ENCODE results near the gene NTM.
"Not testable (repeated sequence)": the region's sequence is repeated elsewhere in the genome, so short reads cannot be mapped to it uniquely, and the experiment has no call there.

Gene NTM

GRCh38 chr11:131370090-131370751, at the start of gene NTM:
Gene NTM, plus strand, starts transcription at chr11:131370615.
- no peak for DNase-seq (ENCODE audit: extremely low spot score, insufficient read length, low read depth)

DNA sequence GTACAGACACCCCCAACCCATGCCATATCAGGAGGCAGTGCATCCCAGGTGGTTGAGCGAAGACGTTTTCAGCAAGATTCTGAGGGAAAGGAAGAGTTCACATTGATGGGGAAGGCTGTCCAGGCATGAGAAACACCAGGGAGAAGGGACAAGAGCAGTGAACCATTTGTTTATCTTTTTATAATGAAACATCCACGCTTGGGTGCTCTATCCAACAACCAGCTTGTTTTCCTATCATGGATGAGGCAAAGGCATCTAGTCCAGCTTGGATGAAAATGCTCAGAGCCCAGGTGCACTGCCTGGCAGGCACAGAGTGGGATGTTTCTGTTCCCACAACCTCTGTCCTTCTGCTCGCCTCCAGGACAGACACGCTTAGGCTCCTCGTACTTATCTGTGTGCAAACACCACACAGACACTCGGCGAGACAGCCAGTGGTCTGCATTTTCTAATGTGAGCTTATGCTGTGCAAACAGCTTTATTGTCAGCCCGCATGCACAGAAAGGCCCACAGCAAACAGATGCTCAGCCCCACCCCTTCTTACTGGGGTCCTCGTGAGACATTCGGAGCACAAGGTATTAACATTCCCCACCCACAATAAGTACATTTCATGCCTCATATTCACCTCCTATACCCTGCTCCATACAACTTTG, 45.4 kb upstream of the NTM start:
- no peak for DNase-seq (ENCODE audit: extremely low spot score, insufficient read length, low read depth)
- no peak for FAIRE-seq

More at GRCh38 chr11:131370090-131370751, at the start of gene NTM:
- FAIRE-seq = no peak

GRCh38 chr11:131326829-131327228, 43.6 kb upstream of the NTM start:
- no peak for DNase-seq (ENCODE audit: extremely low spot score, insufficient read length, low read depth)
- FAIRE-seq = no peak

- no peak for DNase-seq (ENCODE audit: extremely low spot score, insufficient read length, low read depth)
- FAIRE-seq = no peak
Observed at GRCh38 chr11:131327421-131327820, 43.0 kb upstream of the NTM start.

- no peak for FAIRE-seq
- no peak for DNase-seq (ENCODE audit: extremely low spot score, insufficient read length, low read depth)
Observed at GRCh38 chr11:131328843-131329242, 41.6 kb upstream of the NTM start.

GRCh38 chr11:131331010-131331409, 39.4 kb upstream of the NTM start:
- no peak for DNase-seq (ENCODE audit: extremely low spot score, insufficient read length, low read depth)
- no peak for FAIRE-seq

DNA sequence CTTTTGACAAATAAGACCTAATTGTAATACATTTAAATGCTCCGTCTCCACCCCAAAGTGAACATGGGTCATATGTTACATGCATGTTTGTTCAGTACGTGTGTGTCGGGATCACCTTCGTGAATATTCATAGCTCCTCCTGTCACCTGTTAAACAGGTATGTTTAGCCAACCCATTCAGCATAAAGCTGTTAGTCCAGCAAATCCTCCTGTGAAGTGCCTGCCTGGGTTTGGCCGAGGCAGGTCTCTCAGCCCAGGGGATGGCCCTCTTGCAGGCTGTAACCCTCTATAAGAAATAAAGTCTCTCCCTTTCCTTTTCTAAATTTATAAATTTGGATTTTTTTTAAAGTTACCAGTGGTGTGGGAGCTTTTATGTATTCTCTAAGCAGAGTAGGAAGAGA, 38.9 kb upstream of the NTM start:
- no peak for DNase-seq (ENCODE audit: extremely low spot score, insufficient read length, low read depth)
- FAIRE-seq = no peak

- FAIRE-seq = no peak
- no peak for DNase-seq (ENCODE audit: extremely low spot score, insufficient read length, low read depth)
Observed at GRCh38 chr11:131334601-131335000, 35.8 kb upstream of the NTM start.

- FAIRE-seq; DNase-seq (ENCODE audit: extremely low spot score, insufficient read length, low read depth): not testable (repeated sequence)
Observed at GRCh38 chr11:131341900-131342299, 28.5 kb upstream of the NTM start.

DNA sequence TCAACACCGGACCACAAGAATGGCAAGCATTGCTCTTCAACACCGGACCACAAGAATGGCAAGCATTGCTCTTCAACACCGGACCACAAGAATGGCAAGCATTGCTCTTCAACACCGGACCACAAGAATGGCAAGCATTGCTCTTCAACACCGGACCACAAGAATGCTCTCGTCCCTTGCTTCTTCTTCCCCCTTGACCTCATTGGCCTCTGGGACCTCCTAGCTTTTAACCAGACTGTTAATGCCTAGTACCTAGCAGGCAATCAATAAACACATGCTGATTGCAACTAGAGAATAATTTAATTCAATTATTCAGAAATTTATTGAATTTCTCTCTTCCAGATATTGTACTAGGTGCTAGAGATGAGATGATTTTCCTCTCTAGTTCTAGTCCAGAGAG, 28.0 kb upstream of the NTM start:
- FAIRE-seq; DNase-seq (ENCODE audit: extremely low spot score, insufficient read length, low read depth): not testable (repeated sequence)

DNA sequence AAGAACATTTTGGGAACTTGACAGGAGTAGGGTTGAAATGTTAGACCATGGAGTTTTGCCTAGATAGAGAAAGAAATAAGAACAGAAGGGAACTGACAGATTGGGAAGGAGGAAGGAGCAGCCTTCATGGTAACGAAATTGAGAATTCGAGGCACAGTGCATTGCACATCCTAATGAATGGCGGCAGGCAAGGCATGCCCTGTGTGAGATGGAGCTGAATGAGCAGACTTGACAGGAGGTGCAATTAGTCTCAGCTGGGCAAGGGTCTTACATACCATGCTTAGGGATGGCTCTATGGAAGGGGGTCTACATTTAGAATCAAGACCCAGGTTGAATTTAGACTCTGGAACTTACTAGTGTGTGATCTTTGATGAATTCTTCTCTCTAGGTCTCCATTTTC, 25.0 kb upstream of the NTM start:
- FAIRE-seq = no peak
- no peak for DNase-seq (ENCODE audit: extremely low spot score, insufficient read length, low read depth)

DNA sequence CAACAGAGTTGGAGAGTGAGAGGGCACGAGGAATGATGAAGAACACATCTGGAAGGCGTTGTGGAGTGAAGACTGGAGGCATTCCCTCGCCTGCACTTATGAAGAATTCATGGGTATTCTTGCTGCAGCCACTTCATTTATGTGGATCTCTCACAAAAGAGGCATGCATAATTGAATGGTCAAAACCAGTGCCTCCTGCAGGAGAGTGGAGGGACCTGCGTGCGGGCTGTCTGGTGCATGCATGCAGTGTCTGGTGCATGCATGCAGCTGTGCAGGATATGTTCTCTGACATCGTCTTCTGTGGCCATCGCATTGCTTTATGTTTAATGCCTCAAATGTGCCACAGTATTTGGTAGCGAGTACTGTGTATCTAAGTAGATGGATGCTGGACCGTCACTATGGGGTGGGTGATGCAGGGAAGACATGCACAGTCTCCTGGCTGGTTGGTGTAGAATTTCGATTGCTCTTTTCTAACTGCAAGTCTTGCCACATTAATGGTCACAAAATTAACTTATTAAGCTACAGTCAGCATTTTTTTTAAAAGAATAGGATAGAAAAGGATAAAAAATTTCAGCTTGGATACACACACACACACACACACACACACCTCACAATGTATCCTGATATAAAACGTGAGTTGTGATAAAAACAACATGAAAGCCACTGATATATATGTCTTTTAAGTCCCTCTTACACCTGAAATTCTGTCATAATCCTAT, 20.9 kb upstream of the NTM start:
- DNase-seq (ENCODE audit: extremely low spot score, insufficient read length, low read depth) (no peak), FAIRE-seq (no peak)

GRCh38 chr11:131350872-131351271, 19.5 kb upstream of the NTM start:
- DNase-seq (ENCODE audit: extremely low spot score, insufficient read length, low read depth) (no peak), FAIRE-seq (no peak)

DNA sequence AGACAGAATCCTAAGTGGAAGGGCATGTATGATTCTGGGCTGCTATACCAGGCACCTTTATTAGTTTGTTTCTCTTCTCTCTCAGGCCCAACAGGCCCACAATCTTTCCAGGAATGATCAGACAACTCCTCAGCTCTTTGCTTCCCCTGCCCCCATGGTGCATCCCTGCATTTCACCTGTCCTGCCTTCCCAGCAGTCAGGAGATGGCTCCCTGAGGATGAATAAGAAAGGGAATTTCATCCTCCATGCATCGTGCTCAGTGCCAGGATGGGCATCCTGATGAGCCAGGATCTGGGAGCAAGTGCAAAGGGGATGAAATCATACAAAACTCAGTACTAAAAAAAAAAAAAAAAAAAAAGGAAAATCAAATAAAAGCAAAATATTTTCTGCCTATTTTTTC, 18.6 kb upstream of the NTM start:
- no peak for FAIRE-seq
- DNase-seq (ENCODE audit: extremely low spot score, insufficient read length, low read depth) = no peak

DNA sequence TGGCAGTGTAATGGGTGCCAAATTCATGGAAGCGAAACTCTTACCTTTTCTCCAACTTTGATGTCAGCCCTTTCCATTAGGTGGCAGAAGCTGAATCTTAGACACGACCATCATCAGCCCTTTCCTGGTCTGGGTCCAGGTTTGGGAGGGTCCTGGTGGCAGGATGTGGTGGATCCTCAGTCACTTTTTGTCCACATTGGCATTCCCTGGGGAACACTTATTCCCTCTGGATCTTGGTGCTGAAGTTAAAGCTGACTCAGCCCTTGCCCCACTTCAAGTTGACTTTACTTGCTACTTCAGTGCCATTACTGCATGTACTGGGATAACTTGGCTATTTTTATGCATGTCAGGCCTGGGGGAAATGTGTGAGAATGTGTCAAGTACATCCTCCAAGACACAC, 16.6 kb upstream of the NTM start:
- FAIRE-seq = no peak
- no peak for DNase-seq (ENCODE audit: extremely low spot score, insufficient read length, low read depth)

DNA sequence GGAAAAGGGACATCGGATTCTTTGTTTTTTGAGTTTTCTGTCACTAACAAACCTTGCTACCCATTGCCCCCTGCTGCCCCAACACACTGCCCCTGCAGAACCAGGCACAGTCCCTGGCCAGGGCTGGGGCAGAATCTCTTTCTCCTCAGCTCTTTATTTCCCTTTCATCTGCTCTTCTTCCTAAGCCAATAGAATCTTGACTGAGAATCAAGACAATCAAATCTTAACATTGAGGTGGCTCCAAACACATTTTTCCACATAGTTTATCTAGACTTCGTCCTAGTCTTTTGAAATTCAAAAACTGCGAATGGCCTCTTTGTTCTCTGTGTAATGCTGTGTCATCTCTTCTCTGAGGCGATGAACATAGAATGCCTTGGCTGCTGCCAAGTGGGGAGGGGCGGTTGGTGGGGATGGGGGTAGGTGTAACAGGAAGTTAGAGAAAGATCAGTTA, 16.1 kb upstream of the NTM start:
- no peak for FAIRE-seq

DNA sequence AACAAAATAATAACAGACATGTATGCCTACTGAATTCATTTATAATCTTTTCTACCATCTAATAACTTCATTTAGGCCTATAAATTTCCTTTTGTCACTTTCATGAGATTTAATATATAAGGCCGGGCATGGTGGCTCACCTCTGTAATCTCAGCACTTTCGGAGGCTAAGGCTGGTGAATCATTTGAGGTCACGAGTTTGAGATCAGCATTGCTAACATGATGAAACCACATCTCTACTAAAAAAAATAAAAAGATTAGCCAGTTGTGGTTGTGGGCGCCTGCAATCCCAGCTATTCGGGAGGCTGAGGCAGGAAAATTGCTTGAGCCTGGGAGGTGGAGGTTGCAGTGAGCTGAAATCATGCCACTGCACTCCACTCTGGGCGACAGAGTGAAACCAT, 14.2 kb upstream of the NTM start:
- FAIRE-seq = no peak
- DNase-seq (ENCODE audit: extremely low spot score, insufficient read length, low read depth) = no peak

More for the DNA sequence above, 16.1 kb upstream of the NTM start:
- no peak for DNase-seq (ENCODE audit: extremely low spot score, insufficient read length, low read depth)

DNA sequence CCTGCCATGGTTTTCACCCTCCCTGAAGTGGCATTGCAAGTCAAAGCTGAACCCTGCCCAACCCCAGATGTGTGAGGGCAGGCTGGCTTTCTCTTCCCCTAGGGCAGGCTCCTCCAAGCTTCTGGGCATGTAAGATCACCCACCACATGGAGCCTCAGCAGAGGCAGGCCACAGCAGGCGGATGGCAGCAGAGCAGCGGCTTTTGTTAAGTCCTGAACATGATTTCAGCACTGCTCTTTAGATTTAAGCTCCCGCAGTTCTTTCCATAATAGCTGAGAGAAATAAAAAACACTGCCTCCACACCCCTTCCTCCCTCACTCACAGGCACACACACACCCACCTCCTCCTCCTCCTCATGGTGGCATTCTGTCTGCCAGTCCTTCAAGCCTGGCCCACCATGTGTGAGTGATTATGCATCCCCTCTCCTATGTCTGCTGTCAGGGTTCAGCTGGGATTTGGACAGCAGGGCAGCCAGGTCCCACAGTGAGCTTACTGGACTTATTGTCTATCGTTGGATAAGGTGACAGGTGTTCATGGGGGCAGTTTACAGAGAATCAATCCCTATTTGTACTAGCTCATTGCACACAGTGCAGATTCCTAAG, 5.0 kb upstream of the NTM start:
- no peak for FAIRE-seq

GRCh38 chr11:131370901-131371790, 731 bp downstream of the NTM start:
- DNase-seq (ENCODE audit: extremely low spot score, insufficient read length, low read depth) = no peak
- no peak for FAIRE-seq

More for the DNA sequence above, 5.0 kb upstream of the NTM start:
- DNase-seq (ENCODE audit: extremely low spot score, insufficient read length, low read depth) = no peak

DNA sequence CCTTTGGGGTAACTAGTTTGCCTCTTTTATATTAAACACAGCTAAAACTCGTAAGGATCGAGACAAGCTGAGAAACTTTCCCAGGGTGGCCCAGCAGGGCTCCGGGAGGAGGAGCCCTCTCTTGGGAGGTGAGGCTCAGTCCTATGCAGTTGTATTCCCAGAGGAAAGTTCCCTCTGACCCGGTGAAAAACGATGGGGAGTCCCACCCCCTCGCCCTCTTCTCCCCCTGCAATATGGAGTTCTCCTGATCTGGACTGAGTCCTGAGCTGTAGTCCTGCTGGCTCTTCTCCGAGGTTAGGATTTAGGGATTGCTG, 1.3 kb downstream of the NTM start:
- FAIRE-seq (no peak), DNase-seq (ENCODE audit: extremely low spot score, insufficient read length, low read depth) (no peak)

Measured in GM18507 (cell line).